GM12875 (cell line): ENCODE data around the gene HIVEP3.

ENCODE experiments used
- H3K4me3 ChIP-seq: one replicate; pipeline ENCODE4 v1.5.1; 2011; ENCODE audit warnings: low read depth, low read length, control low read depth
- TF ChIP-seq, protein P1 (sequence below): IDR thresholded peaks from 2 replicates; pipeline ENCODE4 v1.5.1; 2011; ENCODE audit warnings: low read depth, mild to moderate bottlenecking, control low read depth, inconsistent platforms, low read length, moderate library complexity, borderline replicate concordance; ENCODE audit not compliant: insufficient read depth

HIVEP3 gene

DNA sequence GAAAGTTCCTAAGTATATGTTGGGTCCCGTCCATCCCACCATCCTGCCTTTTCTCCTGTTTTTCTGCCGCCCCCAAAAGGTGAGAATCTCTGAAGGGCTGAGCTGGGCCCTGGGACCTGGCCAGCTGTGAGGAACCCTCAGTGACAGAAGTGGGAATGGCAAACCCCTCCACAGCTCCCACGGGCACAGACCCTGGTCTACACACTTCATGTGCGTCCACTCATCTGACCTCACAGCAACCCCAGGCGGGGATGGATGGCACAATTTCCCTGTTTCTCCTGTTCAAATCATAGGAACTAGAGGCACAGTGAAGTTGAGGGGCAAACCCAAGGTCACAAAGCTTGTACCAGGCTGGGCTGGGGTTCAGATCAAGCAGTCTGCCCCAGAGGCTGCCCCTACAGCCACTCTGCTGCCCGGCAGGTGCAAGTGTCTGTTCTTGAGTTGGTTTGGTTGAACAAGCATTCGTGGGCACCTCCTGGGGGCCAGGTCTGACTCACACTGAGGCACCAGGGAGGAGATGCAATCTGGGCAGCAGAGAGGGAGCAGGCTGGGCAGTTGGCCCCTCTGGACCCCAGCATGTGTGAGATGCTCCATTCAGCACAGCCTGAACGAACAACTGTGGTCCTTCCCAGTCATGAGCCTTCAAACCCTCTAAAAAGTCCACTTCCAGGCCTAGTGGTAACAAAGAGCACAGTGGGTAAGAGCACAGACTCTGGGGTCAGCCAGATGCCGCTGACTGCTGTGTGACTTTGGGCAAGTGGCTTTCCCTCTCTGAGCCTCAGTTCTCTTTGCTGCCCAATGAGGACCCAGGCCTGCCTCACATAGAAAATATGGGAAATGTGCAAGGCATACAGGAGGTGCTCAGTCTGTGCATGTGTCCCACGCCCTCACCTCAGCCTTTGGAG is 438.3 kb downstream of the HIVEP3 start:
- TF ChIP-seq, protein P1, sequence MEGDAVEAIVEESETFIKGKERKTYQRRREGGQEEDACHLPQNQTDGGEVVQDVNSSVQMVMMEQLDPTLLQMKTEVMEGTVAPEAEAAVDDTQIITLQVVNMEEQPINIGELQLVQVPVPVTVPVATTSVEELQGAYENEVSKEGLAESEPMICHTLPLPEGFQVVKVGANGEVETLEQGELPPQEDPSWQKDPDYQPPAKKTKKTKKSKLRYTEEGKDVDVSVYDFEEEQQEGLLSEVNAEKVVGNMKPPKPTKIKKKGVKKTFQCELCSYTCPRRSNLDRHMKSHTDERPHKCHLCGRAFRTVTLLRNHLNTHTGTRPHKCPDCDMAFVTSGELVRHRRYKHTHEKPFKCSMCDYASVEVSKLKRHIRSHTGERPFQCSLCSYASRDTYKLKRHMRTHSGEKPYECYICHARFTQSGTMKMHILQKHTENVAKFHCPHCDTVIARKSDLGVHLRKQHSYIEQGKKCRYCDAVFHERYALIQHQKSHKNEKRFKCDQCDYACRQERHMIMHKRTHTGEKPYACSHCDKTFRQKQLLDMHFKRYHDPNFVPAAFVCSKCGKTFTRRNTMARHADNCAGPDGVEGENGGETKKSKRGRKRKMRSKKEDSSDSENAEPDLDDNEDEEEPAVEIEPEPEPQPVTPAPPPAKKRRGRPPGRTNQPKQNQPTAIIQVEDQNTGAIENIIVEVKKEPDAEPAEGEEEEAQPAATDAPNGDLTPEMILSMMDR: no peak
- H3K4me3 ChIP-seq: no peak overlapping the region

GRCh38 chr1:41479808-41480160 is 438.9 kb downstream of the HIVEP3 start:
- H3K4me3 ChIP-seq: no peak overlapping the region
- TF ChIP-seq, protein P1: no peak

DNA sequence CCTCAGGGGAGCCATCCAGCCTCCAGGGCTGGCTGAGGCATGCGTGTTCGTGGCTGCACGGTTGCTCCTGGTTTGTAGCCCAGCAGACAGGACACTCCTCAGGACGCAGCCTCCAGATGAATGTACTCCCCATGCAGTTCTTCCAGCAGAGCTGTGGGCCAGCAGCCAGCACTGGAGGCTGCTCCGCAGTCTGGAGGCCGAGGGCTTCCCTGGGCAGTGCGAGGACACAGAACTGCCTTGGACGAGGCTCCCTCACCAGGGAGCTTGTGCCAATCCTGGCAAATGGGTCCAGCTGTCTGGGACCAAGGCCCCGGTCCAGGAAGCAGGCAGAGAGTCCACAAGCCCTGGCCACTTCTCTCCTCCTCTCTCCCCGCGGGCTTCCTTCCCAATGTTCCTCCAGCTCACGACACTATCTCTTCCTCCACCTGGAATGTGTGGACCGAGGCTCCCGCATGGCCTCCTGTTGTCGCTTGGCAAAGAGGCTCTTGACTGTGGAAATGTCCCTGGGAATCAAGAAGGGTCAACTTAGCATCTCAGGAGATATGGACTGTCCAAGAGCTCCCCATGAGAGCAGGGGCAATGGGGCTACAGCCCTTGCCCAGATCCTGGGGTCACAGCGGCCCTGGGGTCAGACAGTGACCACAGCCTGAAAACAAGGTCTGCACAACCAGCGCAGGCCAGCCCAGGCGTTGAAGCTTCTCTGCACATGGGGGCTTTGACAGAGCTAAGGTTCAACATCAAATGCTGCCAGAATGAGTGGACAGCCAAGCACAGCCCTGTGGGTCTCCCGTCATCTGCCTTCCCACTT is 439.5 kb downstream of the HIVEP3 start:
- no peak overlapping the region for H3K4me3 ChIP-seq
- TF ChIP-seq, protein P1: no peak

DNA sequence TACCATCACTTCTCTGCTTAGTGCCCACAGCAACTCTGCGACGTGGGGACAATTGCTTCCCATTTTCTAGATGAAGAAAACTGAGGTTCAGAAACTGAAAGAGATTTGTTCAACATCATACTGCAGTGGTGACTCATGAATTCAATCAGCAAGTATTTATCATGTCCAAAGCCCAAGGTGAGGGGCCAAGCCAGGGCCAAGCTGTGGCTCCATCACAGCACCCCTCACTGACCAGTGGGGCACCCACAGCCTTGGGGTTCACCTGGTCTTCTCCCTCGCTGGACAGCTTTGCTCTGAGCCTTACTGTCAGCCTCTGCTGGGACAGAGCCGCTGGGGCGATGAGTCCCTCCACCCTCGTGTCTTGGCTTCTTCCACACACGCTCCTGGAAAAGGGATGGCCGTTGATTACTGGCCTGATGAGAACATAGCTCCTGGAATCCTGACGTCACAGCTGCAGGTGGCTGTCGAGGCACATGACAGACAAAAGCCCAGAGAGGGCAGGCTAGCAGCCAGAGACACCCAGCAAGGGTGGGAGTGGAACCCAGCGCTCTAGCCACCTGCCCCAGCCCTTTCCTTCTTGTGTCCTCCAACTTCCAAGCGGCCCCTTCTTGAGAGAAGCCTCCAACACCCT is 440.5 kb downstream of the HIVEP3 start:
- no peak overlapping the region for H3K4me3 ChIP-seq
- TF ChIP-seq, protein P1: no peak

DNA sequence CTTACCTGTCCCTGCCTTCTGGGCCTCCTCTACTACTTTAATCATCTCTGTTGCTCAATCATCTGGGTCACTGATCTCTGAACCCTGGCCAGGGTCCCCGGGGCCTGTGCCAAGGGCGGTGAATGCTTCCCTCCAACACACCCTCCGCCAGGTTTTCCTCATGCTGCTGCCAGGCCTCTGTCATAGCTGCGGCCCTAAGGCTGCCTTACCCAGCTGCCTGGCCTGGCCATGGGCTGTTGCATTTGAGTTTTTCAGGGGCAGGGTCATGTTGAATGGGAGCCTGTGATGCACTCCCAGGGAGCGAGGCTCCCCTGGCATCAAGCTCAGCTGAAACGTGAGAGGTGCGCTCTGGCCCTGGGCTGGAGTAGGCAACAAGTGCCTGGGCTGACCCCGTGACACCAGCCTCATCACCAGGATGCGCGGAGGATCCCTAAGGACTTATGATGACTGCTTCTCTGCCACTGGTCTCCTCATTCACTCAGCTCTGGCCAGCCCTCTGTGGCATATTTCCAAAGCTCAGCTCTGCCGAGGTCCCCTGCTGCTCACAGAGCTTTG is 441.8 kb downstream of the HIVEP3 start:
- TF ChIP-seq, protein P1: no peak
- H3K4me3 ChIP-seq: no peak overlapping the region

DNA sequence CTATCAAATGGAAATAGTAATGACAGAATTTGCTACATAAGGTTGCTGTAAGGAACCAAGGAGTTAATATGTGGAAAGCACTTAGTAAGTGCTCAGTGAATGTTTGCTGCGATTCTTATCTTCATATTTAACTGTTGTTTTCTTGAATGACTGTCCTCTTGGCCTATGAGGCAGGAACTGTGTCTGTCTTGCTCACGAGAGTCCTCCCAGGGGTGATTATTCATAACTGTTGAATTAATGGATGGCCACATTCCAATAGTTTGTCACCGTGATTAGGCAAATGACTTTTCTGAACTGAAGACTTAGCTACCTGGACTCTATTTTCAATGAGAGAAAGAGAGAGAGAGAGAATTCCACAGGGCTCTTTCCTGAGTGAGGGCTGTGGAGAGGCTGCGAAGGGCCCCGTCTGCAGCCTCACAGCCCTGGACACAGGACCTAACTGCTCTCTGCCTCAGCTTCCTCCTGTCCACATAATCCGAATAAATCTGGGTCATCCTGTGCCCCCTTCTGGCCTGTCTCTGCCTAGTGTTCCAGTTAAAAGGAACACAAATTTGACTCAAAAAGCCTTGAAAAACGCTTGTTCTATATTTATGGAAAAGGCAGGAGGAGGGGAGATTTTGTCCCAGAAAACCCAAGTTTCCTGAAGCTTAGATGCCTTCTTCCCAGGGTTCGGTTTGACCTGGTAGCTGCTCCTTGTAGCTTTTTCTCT is 442.7 kb downstream of the HIVEP3 start:
- TF ChIP-seq, protein P1: no peak
- H3K4me3 ChIP-seq: no peak overlapping the region
